GM12891 (cell line): ENCODE measurements around the gene CHMP2A.

Source experiments
- PAX5 ChIP-seq: IDR thresholded peaks from 2 replicates; pipeline ENCODE4 v1.6.1; 2011; ENCODE audit warnings: low read length, moderate library complexity, mild to moderate bottlenecking; ENCODE audit not compliant: insufficient read depth, severe bottlenecking
- POLR2A ChIP-seq: IDR thresholded peaks from 2 replicates; pipeline ENCODE4 v1.6.1; 2011; ENCODE audit warnings: low read depth, low read length, control low read depth
- POLR2AphosphoS5 ChIP-seq: IDR thresholded peaks from 2 replicates; pipeline ENCODE4 v1.6.1; 2011; ENCODE audit warnings: low read depth, low read length, control low read depth
- POU2F2 ChIP-seq: IDR thresholded peaks from 2 replicates; pipeline ENCODE4 v1.6.1; 2011; ENCODE audit warnings: low read depth, mild to moderate bottlenecking, control low read depth, low read length, moderate library complexity
- SPI1 ChIP-seq: IDR thresholded peaks from 2 replicates; pipeline ENCODE4 v1.6.1; 2011; ENCODE audit warnings: low read depth, low read length, control low read depth
- TAF1 ChIP-seq: IDR thresholded peaks from 2 replicates; pipeline ENCODE4 v1.6.1; 2011; ENCODE audit warnings: low read depth, low read length, control low read depth

DNA sequence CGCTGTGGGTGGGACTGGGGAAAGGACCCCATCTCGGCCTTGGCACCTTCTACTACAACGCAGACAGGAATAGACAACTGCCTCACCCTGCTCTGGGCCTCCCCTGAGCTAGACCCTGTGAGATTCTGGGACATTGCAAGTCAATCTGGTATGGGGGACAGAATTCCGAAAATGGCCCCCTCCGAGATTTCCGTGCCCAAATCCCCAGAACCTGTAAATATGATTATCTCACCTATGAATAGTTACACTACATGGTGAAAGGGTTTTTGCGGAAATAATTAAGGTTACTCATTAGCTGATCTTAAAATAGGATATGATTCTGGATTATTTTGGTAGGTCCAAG is 34.7 kb downstream of the CHMP2A start:
- no peak for TF ChIP-seq POLR2A
- no peak for TF ChIP-seq SPI1
- TF ChIP-seq POLR2AphosphoS5: no peak
- no peak for TF ChIP-seq TAF1
- no peak for TF ChIP-seq PAX5
- no peak; the same call in 1 of the 2 replicates for TF ChIP-seq POU2F2
